MCF 10A (cell line): ENCODE results near the gene ATF5. TPM values are rescaled to one million over a fixed set of nuclear protein-coding genes. Genes with fewer than 3 reads are reported as not detected.

ENCODE experiments used
- BruUV-seq: library from RNA; stranded (reverse); fragments of 400-500 nt; replicated peaks from 2 replicates; lab custom pipeline; 2021; lab: Mats Ljungman, UMichigan
- CTCF ChIA-PET: fragments of 300-600 bp; sonication (Branson Sonifier 250); formaldehyde crosslinking; extraction: SDS; loops from one replicate; lab custom pipeline; 2021; ENCODE audit warnings: antibody characterized with exemption, inconsistent platforms; lab: Yijun Ruan, JAX
- POLR2A ChIA-PET: fragments of 300-600, 350-650 bp; sonication (Branson Sonifier 250); formaldehyde crosslinking; extraction: SDS; loops from one replicate; lab custom pipeline; 2020; ENCODE audit warnings: antibody characterized with exemption, inconsistent platforms; lab: Yijun Ruan, JAX
- DNase-seq: peaks from one replicate; pipeline ENCODE4 v3.0.0-alpha.2; 2018; ENCODE audit not compliant: unreplicated experiment
- H3K27ac Mint-ChIP-seq: one replicate; pipeline ENCODE4 v1.8.0; 2022; ENCODE audit warnings: mild to moderate bottlenecking, low read depth, mixed read lengths; ENCODE audit not compliant: unreplicated experiment
- H3K27me3 Mint-ChIP-seq: one replicate; pipeline ENCODE4 v1.8.0; 2022; ENCODE audit warnings: mixed read lengths; ENCODE audit not compliant: insufficient read depth, unreplicated experiment
- H3K36me3 Mint-ChIP-seq: one replicate; pipeline ENCODE4 v1.8.0; 2022; ENCODE audit warnings: mild to moderate bottlenecking, moderate library complexity, mixed read lengths; ENCODE audit not compliant: insufficient read depth, unreplicated experiment
- H3K4me1 Mint-ChIP-seq: one replicate; pipeline ENCODE4 v1.8.0; 2022; ENCODE audit warnings: mixed read lengths; ENCODE audit not compliant: insufficient read depth, unreplicated experiment
- H3K4me3 Mint-ChIP-seq: one replicate; pipeline ENCODE4 v1.8.0; 2022; ENCODE audit warnings: mild to moderate bottlenecking, moderate library complexity, mixed read lengths; ENCODE audit not compliant: unreplicated experiment
- H3K9me3 Mint-ChIP-seq: one replicate; pipeline ENCODE4 v1.8.0; 2022; ENCODE audit warnings: mixed read lengths; ENCODE audit not compliant: unreplicated experiment
- CTCF ChIP-seq: fragments of 200-600 bp; IDR thresholded peaks from one replicate; pipeline ENCODE4 v1.8.0; 2022; ENCODE audit warnings: antibody characterized with exemption, mild to moderate bottlenecking; ENCODE audit not compliant: unreplicated experiment
- intact Hi-C: fragments of 100-400 bp; cut with micrococcal nuclease; formaldehyde crosslinking; loops from 2 replicates; pipeline ENCODE4 v1.14.1; 2022
- microRNA-seq: library from miRNA; unstranded; fragments of <30 nt; microRNA quantifications from one replicate; pipeline ENCODE4 v1.2.0, GENCODE V29; 2022
- total RNA-seq: library from RNA; stranded (reverse); gene quantifications from 2 replicates; pipeline ENCODE4 v1.2.3, GENCODE V29; 2022

ATF5 gene
- total RNA-seq, 1 experiment from 2014 or later, result 23.7 TPM

- POLR2A ChIA-PET, result no interaction called here
- CTCF ChIA-PET, result interaction anchor here (0.6 to 1.4 kb wide), 3 partner anchors 37 to 158 kb away, joined by 3 to 5 read pairs (median 4); no protein-coding TSS in a partner anchor
- H3K4me1 Mint-ChIP-seq, result no peaks in the 10 kb centered on the region
- TF ChIP-seq CTCF, result no peak
- intact Hi-C loops, result no loop called here
- no TSS peak for BruUV-seq
- no peak for DNase-seq
- no peaks in the 10 kb centered on the region for H3K9me3 Mint-ChIP-seq
- H3K27me3 Mint-ChIP-seq, result no peaks in the 10 kb centered on the region
- H3K4me3 Mint-ChIP-seq, result no peak overlapping the region
- peaks cover 7% of the 10 kb centered on the region for H3K36me3 Mint-ChIP-seq
- no peak overlapping the region for H3K27ac Mint-ChIP-seq
These were observed 48.9 kb downstream of the ATF5 start for GRCh38 chr19:49977881-49978280.

GRCh38 chr19:49978324-49978723 lies 49.3 kb downstream of the ATF5 start:
- Mint-ChIP-seq H3K36me3 (peaks cover 7% of the 10 kb centered on the region), H3K9me3 (no peaks in the 10 kb centered on the region), H3K4me3 (no peak overlapping the region), H3K4me1 (no peaks in the 10 kb centered on the region), H3K27ac (no peak overlapping the region), H3K27me3 (no peaks in the 10 kb centered on the region)
- TF ChIP-seq CTCF, result no peak
- intact Hi-C loops, result no loop called here
- ChIA-PET CTCF (interaction anchor here (0.6 to 1.6 kb wide), 4 partner anchors 37 to 158 kb away, joined by 3 to 5 read pairs (median 4); no protein-coding TSS in a partner anchor), POLR2A (no interaction called here)
- no TSS peak for BruUV-seq
- DNase-seq, result no peak

- ChIA-PET POLR2A (no interaction called here), CTCF (interaction anchor here (0.9 to 1.6 kb wide), 3 partner anchors 27 to 48 kb away, joined by 3 to 4 read pairs (median 3); no protein-coding TSS in a partner anchor)
- Mint-ChIP-seq H3K27me3 (no peaks in the 10 kb centered on the region), H3K9me3 (no peaks in the 10 kb centered on the region), H3K4me3 (no peak overlapping the region), H3K27ac (no peak overlapping the region), H3K36me3 (peaks cover 10% of the 10 kb centered on the region), H3K4me1 (no peaks in the 10 kb centered on the region)
- BruUV-seq, result no TSS peak
- TF ChIP-seq CTCF, result no peak
- no peak for DNase-seq
- intact Hi-C loops, result no loop called here
These were observed 52.9 kb downstream of the ATF5 start for GRCh38 chr19:49981603-49982593.

Small RNA genes lying within 50 kb of the gene (microRNA-seq; reads per million reads assigned to microRNA genes)
- gene MIR4750, result 1.7 reads per million, percentile 11 among the genes with 10 or more reads in this experiment

Other genes starting within 250 kb of the ATF5 start
- gene ADM5, start 239.6 kb upstream of the ATF5 start, total RNA-seq, result 1.8 and 2.9 TPM in 2 replicates
- not detected in 2 replicates for gene CPT1C, start 238.1 kb upstream of the ATF5 start, total RNA-seq
- not detected in 2 replicates for gene TSKS, start 165.9 kb upstream of the ATF5 start, total RNA-seq
- gene AP2A1, start 162.2 kb upstream of the ATF5 start, total RNA-seq, result 70.5 and 80.0 TPM in 2 replicates
- gene FUZ, start 115.9 kb upstream of the ATF5 start, total RNA-seq, result 10.9 and 19.0 TPM in 2 replicates
- gene MED25, start 110.9 kb upstream of the ATF5 start, total RNA-seq, result 39.9 and 43.2 TPM in 2 replicates
- 68.5 and 78.8 TPM in 2 replicates for gene PTOV1, start 78.0 kb upstream of the ATF5 start, total RNA-seq
- gene PNKP, start 61.6 kb upstream of the ATF5 start, total RNA-seq, result 70.7 and 90.3 TPM in 2 replicates
- 74.7 and 79.2 TPM in 2 replicates for gene AKT1S1, start 51.9 kb upstream of the ATF5 start, total RNA-seq
- gene TBC1D17, start 51.5 kb upstream of the ATF5 start, total RNA-seq, result 25.2 and 25.5 TPM in 2 replicates
- gene IL4I1, start 32.3 kb upstream of the ATF5 start, total RNA-seq, result 0.37 TPM in 1 of 2 replicates, not detected in the other
- 42.0 and 44.9 TPM in 2 replicates for gene NUP62, start 299 bp downstream of the ATF5 start, total RNA-seq
- not detected in 2 replicates for gene SIGLEC11, start 32.0 kb downstream of the ATF5 start, total RNA-seq
- gene VRK3, start 96.2 kb downstream of the ATF5 start, total RNA-seq, result 24.7 and 32.8 TPM in 2 replicates
- gene ZNF473, start 96.8 kb downstream of the ATF5 start, total RNA-seq, result 9.9 and 13.4 TPM in 2 replicates
- gene IZUMO2, start 234.1 kb downstream of the ATF5 start, total RNA-seq, result not detected in 2 replicates